GM18858 (cell line): ENCODE data around the gene ACTL7B.
"Not testable (repeated sequence)": the region's sequence is repeated elsewhere in the genome, so short reads cannot be mapped to it uniquely, and the experiment has no call there.

ENCODE experiments used
- ATAC-seq: cut with Tn5 transposase; IDR thresholded peaks from one replicate; pipeline ENCODE4 v1.9.1; 2021; ENCODE audit not compliant: unreplicated experiment

ACTL7B gene

DNA sequence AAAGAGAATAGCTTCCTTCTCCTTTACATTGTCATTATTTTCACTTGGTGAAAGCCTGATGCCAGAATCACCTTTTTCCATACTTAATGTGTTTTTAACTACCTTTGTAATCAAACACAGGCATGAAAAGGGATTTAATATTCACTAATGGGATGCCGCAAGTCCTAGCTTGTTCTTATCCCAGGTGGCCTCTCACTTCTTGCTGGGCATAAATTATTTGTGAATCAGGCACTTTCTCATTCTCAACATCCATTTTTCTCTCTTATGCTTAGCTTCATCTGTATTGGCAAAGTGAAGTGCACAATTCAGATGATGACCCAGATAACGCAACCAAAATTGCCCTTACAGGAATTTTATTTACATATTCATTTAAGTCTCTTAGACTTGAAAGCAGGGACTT, 10.9 kb downstream of the ACTL7B start:
- ATAC-seq, result no peak

DNA sequence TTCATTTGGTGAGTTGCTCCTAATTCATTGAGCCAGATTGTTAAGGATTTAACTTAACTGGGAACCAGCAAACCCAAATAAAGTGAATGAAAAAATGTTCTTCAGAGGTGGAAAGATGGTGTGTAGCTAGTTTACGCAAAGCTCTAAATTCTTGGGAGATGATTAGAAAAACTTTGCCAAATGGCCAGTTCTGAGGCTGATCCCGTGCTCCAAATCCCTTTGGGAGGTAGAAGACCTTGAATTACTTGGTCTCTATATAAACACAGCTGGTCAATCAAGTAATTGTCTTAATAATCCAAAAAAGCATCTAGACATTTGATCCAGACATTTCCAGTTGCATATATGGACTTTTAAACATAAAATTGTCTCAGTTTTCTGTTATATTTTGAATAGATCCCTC, 11.4 kb downstream of the ACTL7B start:
- ATAC-seq, result no peak

GRCh38 chr9:108842610-108843295, 13.0 kb downstream of the ACTL7B start:
- ATAC-seq, result no peak

GRCh38 chr9:108839561-108839960, 16.2 kb downstream of the ACTL7B start:
- not testable (repeated sequence) for ATAC-seq

- no peak for ATAC-seq
Observed at GRCh38 chr9:108838017-108838416, 17.8 kb downstream of the ACTL7B start.

GRCh38 chr9:108837530-108837929, 18.3 kb downstream of the ACTL7B start:
- ATAC-seq, result no peak

GRCh38 chr9:108836781-108837180, 19.0 kb downstream of the ACTL7B start:
- ATAC-seq, result no peak

GRCh38 chr9:108836319-108836718, 19.5 kb downstream of the ACTL7B start:
- no peak for ATAC-seq

DNA sequence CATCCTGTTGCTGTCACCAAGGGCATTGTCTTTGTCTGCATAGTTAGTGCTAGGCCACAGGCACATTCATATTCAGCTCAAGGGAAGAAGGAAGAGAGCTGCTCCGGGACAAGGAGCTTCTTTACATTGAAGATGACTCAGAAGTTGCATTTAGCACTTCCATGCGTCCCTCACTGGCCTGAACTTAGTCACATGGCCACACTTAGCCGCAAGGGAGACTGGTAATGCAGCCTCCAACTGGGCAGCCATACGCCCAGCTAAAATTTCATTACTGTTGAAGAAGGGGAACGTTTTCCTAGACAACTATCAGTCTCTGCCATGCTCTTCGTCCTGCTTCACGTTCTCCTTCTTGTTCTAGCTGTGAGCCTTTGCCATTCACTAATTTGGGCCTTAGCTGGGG, 20.0 kb downstream of the ACTL7B start:
- no peak for ATAC-seq

DNA sequence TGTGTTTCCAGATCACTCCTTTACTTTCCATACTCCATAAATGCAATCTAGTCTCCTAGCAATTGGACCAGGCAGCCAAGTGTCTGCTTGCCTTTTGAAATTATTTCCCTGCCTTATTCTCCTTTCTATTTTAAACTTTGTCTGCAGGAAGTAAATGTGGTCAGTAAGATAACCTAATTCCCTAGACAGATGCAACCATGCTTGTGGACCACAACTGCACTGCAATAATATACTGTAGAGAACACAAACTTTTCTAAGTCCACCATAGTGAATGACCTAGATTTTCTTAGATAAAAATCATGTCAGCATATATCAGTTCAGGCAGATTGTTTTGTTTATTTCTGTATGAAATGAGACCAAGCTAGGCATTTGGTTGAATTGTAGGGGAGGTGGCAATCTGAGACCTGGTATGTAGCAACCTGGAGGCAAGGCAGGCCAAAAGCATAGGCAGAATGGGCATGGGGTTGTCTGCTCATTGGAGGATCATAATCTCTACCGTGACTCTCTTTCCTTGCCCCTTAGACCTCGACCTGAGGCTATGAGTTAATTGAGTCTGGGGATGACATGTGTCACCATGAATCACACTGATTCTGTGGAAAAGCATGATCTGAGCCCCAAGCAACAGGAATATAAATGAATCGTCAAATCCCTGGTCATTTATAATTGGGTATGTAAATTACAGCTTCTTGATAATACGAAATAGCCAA, 20.7 kb downstream of the ACTL7B start:
- no peak for ATAC-seq

DNA sequence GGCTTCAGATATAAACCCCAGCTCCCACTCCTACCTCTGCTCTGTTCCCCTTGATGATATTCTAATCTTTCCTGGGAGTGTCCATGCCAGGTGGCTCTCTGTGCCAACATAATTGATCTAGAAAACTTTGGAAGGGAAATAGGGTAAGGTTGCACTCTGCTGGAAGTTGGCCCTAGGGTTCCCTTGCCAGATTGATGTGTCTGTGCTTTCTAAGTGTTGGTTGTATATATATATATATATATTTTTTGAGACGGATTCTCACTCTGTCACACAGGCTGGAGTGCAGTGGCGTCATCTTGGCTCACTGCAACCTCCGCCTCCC, 23.6 kb downstream of the ACTL7B start:
- no peak for ATAC-seq

- no peak for ATAC-seq
Observed at GRCh38 chr9:108831496-108832178, 24.1 kb downstream of the ACTL7B start.

DNA sequence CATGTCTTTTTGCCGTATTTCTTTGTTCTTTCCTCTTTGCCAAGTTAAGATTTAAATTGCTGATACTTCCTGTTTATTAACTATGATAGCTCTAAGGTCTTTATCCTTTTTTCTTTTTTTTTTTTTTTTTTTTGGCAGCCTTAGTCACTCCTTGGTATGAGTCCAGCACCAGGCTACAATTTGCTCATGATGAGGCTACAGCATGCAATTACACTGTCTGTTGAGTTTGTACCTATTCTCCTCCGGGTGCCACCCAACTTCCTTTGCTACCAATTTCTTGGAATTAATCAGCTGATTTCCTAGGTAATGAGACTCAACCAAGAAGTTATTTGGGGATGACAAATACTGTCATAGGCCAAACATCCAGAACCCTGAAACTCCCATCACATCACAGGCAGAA, 25.5 kb downstream of the ACTL7B start:
- ATAC-seq, result no peak

DNA sequence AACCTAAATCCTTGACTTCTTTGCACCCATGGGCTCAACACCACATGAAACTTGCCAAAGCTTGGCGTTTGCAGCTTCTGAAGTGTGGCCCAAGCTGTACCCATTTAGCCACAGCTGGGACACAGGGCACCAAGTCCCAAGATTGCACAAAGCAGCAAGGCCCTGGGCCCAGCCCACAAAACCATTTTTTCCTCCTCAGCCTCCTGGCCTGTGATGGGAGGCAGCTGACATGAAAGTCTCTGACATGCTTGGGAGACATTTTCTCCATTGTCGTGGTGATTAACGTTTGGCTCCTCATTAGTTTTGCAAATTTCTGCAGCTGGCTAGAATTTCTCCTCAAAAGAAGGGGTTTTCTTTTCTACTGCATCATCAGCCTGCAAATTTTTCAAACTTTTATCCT, 32.0 kb downstream of the ACTL7B start:
- no peak for ATAC-seq

DNA sequence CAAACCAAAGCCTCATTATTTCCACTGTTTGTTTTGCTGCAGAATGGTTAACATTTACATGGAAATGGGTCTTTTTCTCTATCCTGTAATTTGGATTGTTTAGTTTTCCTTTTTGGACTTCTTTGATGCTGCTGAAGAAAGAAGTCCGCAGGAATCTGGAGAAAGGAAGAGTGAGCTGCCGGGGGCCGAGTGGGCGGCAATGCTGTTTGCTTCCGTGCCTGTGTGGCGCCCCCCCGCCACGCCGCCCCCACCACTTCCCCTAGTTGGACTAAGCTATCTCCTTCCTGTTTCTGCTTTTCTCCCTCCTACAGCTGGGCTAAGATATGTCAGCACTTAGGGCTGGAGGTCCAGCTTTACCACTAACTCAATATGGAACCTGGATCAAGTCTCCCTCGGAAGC, 39.7 kb downstream of the ACTL7B start:
- no peak for ATAC-seq

DNA sequence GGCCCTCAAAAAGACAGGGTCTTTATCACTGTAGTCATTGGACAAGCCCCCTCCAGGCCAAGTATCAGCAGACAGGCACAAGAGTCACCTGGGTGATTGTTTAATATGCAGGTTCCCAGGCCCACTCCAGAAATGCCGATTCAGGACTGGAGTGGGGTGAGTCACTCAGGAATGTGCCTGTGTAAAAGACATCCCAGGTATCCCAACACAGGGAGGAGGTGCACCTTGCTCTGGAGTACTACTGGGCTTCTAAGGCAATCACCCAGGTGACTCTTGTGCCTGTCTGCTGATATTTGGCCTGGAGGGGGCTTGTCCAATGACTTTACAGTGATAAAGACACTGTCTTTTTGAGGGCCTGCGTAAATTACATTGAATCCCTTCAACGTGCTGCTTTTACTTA, 40.6 kb downstream of the ACTL7B start:
- ATAC-seq, result no peak

DNA sequence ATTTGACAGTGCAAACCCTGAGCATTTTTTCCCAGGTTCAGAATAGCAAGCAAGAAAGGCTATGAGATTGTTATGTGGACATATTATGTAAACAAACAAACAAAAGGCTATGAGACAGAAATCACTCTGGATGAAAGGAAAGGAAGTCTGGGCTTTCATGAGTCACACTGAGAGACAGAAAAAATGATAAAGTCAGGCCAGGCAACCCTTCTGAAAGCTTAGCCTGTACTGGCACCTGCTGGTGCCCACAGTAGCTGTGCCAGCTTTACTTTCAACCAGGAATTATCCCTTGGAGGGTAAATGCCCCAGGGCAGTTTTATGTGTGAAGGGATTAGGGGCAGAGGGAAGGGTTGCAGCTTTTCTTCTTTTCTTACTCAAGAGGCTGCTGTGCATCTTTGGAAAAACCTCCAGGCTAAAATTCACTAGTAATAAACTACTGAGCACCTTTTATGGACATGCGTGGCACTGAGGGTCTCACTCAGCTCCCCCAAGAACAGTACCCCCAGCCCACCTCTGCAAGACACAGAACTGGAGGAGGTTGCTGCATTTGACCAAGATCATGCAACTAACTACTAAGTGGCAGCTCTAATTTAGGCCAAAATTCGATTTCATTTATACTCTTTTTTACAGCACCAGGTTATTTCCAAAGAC, 41.7 kb downstream of the ACTL7B start:
- ATAC-seq, result no peak

- no peak for ATAC-seq
Observed at GRCh38 chr9:108812396-108813025, 43.3 kb downstream of the ACTL7B start.

- ATAC-seq, result no peak
Observed at GRCh38 chr9:108811944-108812343, 43.8 kb downstream of the ACTL7B start.

GRCh38 chr9:108809269-108809668, 46.5 kb downstream of the ACTL7B start:
- no peak for ATAC-seq
